Measurements from ENCODE around the gene U2AF2.
A peak's percentile ranks its signal among the peaks of the same experiment; 100 is the strongest.

DNA sequence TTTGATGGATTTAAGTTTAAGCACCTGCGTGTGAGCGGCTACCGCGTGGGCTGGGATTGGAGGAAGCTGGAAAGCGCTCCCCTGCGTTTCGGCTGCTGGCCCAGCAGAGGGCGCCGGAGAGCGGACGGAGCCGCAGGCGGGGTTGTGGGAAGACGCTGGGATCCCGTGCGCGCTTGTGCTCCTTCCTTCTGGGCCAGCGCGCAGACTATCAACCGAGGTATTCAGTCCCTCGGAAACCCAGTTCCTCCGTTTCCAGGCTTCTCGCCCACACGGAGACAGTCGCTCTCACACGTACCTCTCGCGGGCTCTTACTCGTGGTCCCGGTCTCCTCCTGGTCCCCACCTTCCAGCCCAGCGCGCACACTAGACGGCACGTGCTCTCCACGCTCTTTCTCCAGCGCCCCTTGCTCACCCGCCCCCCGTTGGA, 49.0 kb downstream of the U2AF2 start:
- TF ChIP-seq CTCF (IDR thresholded peaks at IDR 0.05; ENCODE audit: low read length) (peak; percentile 41), EZH2 (optimal IDR thresholded peaks at IDR 0.05; ENCODE audit: low read depth, low read length) (no peak)

Measured in MM.1S (cell line).